Transverse colon (tissue), 4 donors: ENCODE results near the gene KLF18. TPM values are rescaled to one million over a fixed set of nuclear protein-coding genes. Genes with fewer than 3 reads are reported as not detected.
"Not testable (repeated sequence)": the region's sequence is repeated elsewhere in the genome, so short reads cannot be mapped to it uniquely, and the experiment has no call there.

ENCODE experiments used
- DNase-seq: peaks from one replicate; pipeline ENCODE4 v3.0.0-alpha.2; 2019
- H3K27ac ChIP-seq, 4 donors: fragments of 200-600 bp; sonication (generic); 2 replicates each; pipeline ENCODE4 v1.5.1; 2016 to 2018; ENCODE audit warnings: inconsistent platforms in 4 of 4
- H3K27me3 ChIP-seq: fragments of 200-600 bp; sonication (generic); 2 replicates; pipeline ENCODE4 v1.5.1; 2017; ENCODE audit warnings: inconsistent platforms
- H3K36me3 ChIP-seq, 4 donors: fragments of 200-600 bp; sonication (generic); 2 replicates each; pipeline ENCODE4 v1.5.1; 2017 to 2019; ENCODE audit warnings: inconsistent platforms in 4 of 4
- H3K4me1 ChIP-seq, 4 donors: fragments of 200-600 bp; sonication (generic); 2 replicates each; pipeline ENCODE4 v1.5.1; 2017 to 2020; ENCODE audit warnings: inconsistent platforms in 4 of 4
- H3K4me3 ChIP-seq, 4 donors: fragments of 200-600 bp; sonication (generic); 1 replicate in 1 of 4; 2 replicates in 3 of 4; pipeline versions ENCODE4 v1.5.1 to v1.6.1; 2017 to 2019; ENCODE audit warnings: inconsistent platforms in 4 of 4
- H3K9me3 ChIP-seq, 2 donors: fragments of 200-600 bp; sonication (generic); 2 replicates each; pipeline ENCODE4 v1.5.1; 2017 to 2019; ENCODE audit warnings: inconsistent platforms in 2 of 2
- EP300 ChIP-seq: sonication (generic); formaldehyde crosslinking; IDR thresholded peaks from one replicate; pipeline ENCODE4 v1.6.1; 2017; ENCODE audit warnings: antibody characterized with exemption, low read depth
- POLR2A ChIP-seq: fragments of 450-650 bp; IDR thresholded peaks from one replicate; pipeline ENCODE4 v1.6.1; 2016; ENCODE audit warnings: antibody characterized with exemption, mild to moderate bottlenecking, moderate library complexity
- POLR2AphosphoS5 ChIP-seq, 3 donors: sonication (generic); formaldehyde crosslinking; IDR thresholded peaks; one replicate each; pipeline ENCODE4 v1.6.1; 2016; ENCODE audit warnings: antibody characterized with exemption in 3 of 3
- WGBS, 2 donors: methylation state at CpG; one replicate each; pipeline ENCODE4 v1.1.5; 2018; ENCODE audit warnings: low coverage in 1 of 2; 5-methylcytosine and 5-hydroxymethylcytosine counted together
- in situ Hi-C, 4 donors: fragments of 200-750 bp; cut with MboI; loops; one replicate each; pipeline versions ENCODE4 v1.15.0 to v1.15.1; 2017; ENCODE audit warnings: low sequenced_read_pairs in 3 of 4, low pct_ligation_motif_present in 1 of 4, low pct_unique_long_range_greater_than_20kb in 1 of 4
- intact Hi-C: fragments of 100-400 bp; cut with DNase I; formaldehyde crosslinking; loops from one replicate; pipeline ENCODE4 v1.15.1; 2023; ENCODE audit warnings: low total_unique reads
- total RNA-seq, 4 donors: library from RNA; depleted of rRNA; stranded (reverse); fragments of >200 nt; gene quantifications; one replicate each; pipeline ENCODE4 v1.1.0, GENCODE V29; 2016
- TF ChIP-seq, protein P1 (sequence below), 5 experiments: fragments of 200-600 bp in 3 of 5; fragments of 450-650 bp in 2 of 5; sonication (generic) in 3 of 5; IDR thresholded peaks; 1 replicate in 2 of 5; 2 replicates in 3 of 5; pipeline ENCODE4 v1.5.1; 2016 to 2017; ENCODE audit warnings: antibody characterized with exemption in 5 of 5, inconsistent platforms in 3 of 5, mild to moderate bottlenecking in 2 of 5, moderate library complexity in 1 of 5

Gene KLF18
- total RNA-seq, 4 donors from 2014 or later, result not detected

DNA sequence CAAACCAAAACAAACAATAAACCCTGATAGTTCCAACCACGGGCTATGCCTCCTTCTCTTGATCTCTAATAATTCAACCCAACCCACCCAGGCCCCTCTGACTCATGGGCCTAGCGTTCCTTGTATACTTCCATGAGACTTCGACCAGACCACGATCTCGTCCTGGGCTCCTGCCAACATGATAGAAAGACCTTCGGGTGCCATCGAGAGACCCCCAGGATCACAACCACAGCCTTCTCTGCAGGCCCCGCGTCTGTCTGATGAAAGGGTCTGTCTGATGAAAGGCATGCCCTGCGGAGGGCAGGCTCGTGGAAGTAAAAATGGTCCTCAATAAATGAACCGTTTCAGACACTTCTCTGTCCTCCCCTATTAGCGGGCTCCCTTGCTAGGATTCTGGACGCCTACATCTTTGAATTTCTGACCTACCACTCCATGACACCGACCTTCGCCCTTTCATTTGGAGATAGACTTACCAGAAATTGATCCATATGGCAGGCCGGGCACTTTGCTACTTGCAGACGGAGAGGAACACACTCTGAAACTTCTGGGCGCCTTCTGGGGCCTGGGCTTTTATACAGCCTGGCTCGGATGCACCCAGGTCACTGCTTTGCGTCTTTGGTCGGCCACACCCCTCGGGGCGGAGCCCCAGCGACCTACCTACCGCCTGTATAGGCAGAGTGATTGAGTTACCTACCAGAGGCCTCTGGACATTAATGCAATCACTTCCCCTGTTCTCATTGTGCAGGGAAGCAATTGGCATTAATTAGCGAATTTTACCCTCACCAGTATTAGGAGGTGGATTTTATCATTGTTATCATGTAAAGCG lies 5.3 kb upstream of the KLF18 start:
- no peak overlapping the region for H3K27ac ChIP-seq
- H3K9me3 ChIP-seq, result peaks cover 22 to 23% of the 10 kb centered on the region in 2 donors
- intact Hi-C loops, result no loop called here
- no peak for DNase-seq
- no peaks in the 10 kb centered on the region for H3K27me3 ChIP-seq
- TF ChIP-seq POLR2AphosphoS5 (IDR thresholded peaks at IDR 0.05) (no peak), EP300 (no peak), POLR2A (no peak)
- TF ChIP-seq, protein P1, sequence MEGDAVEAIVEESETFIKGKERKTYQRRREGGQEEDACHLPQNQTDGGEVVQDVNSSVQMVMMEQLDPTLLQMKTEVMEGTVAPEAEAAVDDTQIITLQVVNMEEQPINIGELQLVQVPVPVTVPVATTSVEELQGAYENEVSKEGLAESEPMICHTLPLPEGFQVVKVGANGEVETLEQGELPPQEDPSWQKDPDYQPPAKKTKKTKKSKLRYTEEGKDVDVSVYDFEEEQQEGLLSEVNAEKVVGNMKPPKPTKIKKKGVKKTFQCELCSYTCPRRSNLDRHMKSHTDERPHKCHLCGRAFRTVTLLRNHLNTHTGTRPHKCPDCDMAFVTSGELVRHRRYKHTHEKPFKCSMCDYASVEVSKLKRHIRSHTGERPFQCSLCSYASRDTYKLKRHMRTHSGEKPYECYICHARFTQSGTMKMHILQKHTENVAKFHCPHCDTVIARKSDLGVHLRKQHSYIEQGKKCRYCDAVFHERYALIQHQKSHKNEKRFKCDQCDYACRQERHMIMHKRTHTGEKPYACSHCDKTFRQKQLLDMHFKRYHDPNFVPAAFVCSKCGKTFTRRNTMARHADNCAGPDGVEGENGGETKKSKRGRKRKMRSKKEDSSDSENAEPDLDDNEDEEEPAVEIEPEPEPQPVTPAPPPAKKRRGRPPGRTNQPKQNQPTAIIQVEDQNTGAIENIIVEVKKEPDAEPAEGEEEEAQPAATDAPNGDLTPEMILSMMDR (IDR thresholded peaks at IDR 0.05), result no peak
- H3K36me3 ChIP-seq, result no peaks in the 10 kb centered on the region
- in situ Hi-C loops, result no loop called here
- WGBS, 2 donors, result 88 to 91% methylated on average over 9 to 28 of the region's 28 CpGs
- H3K4me3 ChIP-seq, result no peak overlapping the region
- no peaks in the 10 kb centered on the region for H3K4me1 ChIP-seq

DNA sequence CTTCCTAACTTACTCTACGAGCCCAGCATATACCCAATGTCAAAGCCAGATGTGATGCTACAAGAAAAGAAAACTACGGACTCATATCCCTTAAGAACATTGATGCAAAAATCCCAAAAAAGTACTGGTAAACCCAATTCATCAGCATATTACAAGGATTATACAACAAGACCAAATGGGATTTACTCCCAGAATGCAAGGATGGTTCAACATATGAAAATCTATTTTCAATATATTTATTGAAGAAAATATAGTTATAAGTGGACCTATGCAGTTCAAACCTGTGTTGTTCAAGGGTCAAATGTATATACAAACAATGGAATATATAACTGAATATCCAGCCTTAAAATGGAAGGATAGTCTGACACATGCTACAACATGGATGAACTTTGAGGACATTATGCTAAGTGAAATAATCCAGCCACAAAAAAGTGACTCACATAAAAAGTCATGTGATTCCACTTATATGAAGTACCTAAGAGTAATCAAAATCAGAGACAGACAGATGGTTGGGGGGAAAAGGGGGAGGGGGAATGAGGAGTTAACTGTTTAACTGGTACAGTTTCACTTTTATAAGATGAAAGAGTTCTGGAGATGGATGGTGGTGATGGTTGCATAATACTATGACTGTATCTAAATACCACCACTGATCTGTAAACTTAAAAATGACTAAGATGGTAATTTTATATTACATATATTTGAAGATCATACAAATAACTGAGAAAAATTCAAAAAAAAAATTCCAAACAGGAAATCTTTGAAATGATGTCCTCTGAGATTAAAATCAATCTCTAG lies 3.7 kb upstream of the KLF18 start:
- intact Hi-C loops (no loop called here), in situ Hi-C loops (no loop called here)
- Histone ChIP-seq H3K27ac (no peak overlapping the region), H3K4me3 (no peak overlapping the region), H3K9me3 (peaks cover 22 to 23% of the 10 kb centered on the region in 2 donors), H3K27me3 (no peaks in the 10 kb centered on the region), H3K4me1 (no peaks in the 10 kb centered on the region), H3K36me3 (no peaks in the 10 kb centered on the region)
- WGBS, 2 donors, result 95 to 100% methylated on average over 2 of the region's 2 CpGs
- no peak for TF ChIP-seq EP300
- TF ChIP-seq, protein P1 (IDR thresholded peaks at IDR 0.05), result no peak
- DNase-seq, result no peak

DNA sequence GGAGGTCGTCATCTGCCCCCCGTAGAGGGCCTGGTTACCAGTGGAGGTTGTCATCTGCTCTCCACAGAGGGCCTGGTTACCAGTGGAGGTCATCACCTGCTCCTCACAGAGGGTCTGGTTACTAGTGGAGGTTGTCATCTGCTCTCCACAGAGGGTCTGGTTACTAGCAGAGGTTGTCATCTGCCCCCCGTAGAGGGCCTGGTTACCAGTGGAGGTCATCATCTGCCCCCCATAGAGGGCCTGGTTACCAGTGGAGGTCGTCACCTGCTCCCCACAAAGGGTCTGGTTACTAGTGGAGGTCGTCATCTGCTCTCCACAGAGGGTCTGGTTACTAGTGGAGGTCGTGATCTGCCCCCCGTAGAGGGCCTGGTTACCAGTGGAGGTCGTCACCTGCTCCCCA lies 1.9 kb downstream of the KLF18 start:
- 92% methylated on average over 3 of the region's 8 CpGs; no CpG with 5 or more reads in 1 of the 2 donors for WGBS, 2 donors
- DNase-seq, H3K27ac ChIP-seq, H3K4me1 ChIP-seq, H3K4me3 ChIP-seq, H3K9me3 ChIP-seq, intact Hi-C loops, H3K27me3 ChIP-seq, in situ Hi-C loops, H3K36me3 ChIP-seq: not testable (repeated sequence)

DNA sequence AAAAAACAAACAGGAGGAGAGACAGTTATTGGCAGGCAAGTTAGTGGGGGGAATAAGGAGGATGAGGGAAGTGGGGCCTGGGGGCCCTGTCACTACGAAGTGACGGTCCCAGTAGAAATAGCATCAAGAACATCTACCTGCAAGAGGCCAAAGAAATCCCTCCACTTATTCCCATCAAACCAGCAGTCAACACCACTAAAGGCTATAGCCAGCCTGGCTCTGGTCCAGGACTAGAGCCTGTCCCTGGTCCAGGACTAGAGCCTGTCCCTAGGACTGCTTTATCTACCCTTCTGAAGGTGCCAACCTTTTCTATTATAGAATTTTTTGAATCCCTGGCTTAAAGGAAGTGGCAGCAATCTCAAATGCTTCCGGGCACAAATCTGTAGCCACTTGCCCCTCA lies 3.2 kb downstream of the KLF18 start:
- WGBS, 2 donors, result 73 to 94% methylated on average over 2 to 3 of the region's 3 CpGs
- H3K9me3 ChIP-seq, result no peaks in the 10 kb centered on the region
- no peak overlapping the region for H3K27ac ChIP-seq
- TF ChIP-seq, protein P1 (IDR thresholded peaks at IDR 0.05), result no peak
- no peak for TF ChIP-seq POLR2A
- no peak for TF ChIP-seq POLR2AphosphoS5 (IDR thresholded peaks at IDR 0.05)
- no peak for TF ChIP-seq EP300
- H3K36me3 ChIP-seq, result no peaks in the 10 kb centered on the region
- DNase-seq, result no peak
- no peaks in the 10 kb centered on the region for H3K4me1 ChIP-seq
- H3K27me3 ChIP-seq, result peaks cover 5% of the 10 kb centered on the region
- in situ Hi-C loops, result no loop called here
- no peak overlapping the region for H3K4me3 ChIP-seq
- intact Hi-C loops, result no loop called here
